Measurements from ENCODE around the gene NSMCE1.
"Not testable (repeated sequence)": the region's sequence is repeated elsewhere in the genome, so short reads cannot be mapped to it uniquely, and the experiment has no call there.

Gene NSMCE1

DNA sequence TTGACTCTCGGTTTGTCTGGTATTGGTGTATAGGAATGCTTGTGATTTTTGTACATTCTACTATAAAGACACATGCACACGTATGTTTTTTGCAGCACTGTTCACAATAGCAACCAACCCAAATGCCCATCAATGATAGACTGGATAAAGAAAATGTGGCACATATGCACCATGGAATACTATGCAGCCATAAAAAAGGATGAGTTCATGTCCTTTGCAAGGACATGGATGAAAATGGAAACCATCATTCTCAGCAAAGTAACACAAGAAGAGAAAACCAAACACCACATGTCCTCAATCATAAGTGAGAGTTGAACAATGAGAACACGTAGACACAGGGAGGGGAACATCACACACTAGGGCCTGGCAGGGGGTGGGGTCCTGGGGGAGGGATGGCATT is 67.7 kb downstream of the NSMCE1 start:
- H3K27ac ChIP-seq; DNase-seq (ENCODE audit: low read depth, low spot score): not testable (repeated sequence)

DNA sequence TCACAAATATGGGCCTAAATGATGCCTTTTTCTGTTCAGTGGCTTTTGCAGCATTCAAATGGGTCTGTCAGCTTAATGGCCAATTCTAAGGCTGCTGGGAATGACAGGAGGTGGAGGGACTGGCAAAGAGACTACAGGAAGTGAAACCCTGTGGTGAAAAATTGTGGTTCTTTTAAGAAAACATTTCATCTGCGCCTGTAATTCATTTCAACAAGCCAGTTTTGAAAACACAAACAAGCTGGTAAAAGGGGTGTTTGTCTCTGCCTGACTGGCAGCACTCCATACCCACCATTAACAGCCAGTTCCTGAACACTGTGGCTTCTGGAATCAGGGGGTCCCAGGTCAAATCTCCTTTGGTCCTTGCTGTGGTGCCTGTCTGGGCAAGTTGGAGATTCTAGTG is 68.8 kb downstream of the NSMCE1 start:
- DNase-seq (ENCODE audit: low read depth, low spot score) = no peak
- H3K27ac ChIP-seq = peak overlapping the region; percentile 26

DNA sequence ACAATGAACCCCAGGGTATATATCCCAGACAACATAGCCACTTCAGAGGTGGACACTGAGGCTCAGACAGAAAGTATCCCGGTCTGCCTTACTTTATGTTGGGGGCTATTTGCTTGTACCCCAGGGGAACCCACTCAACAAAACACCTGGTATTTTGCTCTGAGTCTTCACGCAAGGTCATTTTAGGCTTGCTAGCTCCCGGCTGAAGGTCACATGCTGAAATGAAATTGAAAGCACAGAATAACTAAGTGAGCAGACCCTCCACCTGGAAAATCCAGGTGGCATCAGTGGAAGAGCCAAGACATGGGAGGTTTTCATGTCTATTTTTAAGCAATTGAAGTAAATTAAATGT is 69.4 kb downstream of the NSMCE1 start:
- no peak for DNase-seq (ENCODE audit: low read depth, low spot score)
- H3K27ac ChIP-seq = no peak overlapping the region

DNA sequence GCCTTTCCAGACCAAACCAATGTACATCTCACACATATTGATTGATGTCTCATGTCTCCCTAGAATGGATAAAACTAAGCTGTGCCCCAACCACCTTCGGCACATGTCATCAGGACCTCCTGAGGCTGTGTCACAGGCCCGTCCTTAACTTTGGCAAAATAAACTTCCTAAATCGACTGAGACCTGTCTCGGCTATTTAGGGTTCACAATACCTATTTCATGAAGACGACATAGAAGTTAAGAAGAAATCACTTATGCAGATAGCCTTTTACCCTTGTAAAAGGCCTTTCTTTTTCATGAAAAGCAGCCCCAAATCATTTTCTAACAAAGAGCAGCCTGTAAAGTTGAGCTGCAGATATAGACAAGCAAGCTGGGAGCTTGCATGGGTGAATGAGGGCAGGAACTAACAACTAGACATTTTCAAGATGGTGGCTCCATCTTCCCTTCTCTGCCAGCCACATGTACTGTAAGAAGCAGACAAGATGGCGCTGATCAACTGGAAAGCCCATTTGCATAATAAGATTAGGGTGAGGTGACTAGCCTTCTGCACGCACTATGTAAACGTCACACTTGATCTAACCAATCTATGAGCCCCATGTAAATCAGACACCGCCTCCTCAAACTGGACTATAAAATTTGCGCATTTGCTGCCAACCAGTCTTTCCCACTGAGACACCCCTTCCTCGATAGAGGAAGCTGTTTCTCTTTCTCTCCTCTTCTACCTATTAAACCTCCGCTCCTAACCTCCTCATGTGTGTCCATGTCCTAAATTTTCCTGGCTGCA is 69.9 kb downstream of the NSMCE1 start:
- no peak overlapping the region for H3K27ac ChIP-seq
- DNase-seq (ENCODE audit: low read depth, low spot score) = no peak

DNA sequence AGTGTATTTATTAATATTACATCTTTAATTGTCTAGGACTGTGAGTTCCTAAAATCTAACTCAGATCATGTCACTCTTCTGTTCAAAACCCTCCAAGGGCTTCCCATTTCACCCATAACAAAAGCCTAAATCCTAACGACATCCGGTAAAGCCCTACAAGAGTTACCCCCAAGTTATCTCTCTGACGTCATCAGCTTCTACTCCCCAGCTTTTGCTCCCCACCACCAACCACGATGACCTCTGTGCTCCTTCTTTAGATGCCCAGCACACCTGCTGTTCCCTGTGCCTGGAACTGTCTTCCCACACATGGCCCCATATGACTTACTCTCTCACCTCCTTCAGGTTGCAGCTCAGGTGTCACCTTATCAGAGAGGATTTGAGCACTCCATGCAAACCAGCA is 71.6 kb downstream of the NSMCE1 start:
- DNase-seq (ENCODE audit: low read depth, low spot score) = no peak
- no peak overlapping the region for H3K27ac ChIP-seq

DNA sequence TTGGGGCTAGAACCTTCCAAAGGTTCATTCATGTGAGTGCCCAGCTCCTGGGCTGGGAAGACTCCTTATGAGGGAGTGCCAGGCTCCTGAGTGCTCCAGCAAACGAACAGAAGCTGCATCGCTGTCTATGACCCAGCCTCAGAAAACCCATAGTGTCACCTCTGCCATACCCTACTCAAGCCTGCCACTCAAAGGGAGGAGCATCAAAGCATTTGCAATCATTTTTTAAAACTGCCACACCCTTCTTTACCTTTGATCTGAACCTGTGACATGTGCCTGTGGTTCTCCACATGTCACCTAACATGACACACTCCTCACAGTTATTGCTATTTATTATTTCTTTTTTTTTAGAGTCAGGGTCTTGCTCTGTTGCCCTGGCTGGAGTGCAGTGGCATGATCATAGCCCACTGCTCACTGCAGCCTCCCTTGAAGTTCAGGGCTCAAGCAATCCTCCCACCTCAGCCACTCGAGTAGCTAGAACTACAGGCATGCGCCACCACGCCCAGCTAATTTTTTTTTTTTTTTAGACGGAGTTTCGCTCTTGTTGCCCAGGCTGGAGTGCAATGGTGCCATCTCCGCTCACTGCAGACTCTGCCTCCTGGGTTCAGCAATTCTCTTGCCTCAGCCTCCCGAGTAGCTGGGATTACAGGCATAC is 72.5 kb downstream of the NSMCE1 start:
- DNase-seq (ENCODE audit: low read depth, low spot score) = no peak
- peak overlapping the region; percentile 74 for H3K27ac ChIP-seq

DNA sequence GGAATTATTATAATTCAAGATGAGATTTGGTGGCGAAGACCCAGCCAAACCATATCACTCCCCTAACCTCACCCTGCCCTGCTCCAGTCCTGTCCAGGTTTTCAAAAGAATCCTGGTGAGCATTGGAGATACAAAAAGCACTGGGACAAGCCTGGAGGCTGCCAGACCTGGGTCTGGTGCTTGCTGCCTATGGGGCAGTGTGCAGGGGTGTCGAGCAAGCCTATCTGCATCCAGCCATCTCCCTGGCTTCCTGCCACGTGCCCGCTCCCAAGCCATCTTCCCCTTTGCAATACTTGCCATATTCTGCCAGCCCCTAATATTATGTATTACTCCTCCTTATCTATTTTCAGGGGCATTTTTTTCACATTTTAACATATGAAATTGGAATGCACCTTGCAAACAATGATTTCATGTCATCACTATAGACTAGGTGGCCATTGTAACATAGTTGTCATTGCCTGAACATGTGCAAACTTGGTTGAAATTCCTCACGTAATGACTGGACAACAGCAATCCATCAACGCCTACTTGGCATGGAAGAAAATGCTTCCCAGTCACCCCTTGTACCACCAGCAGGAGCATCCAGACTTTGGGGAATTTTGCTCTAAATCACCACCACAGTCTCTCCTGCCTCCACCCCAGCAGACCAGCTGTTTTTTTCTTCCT is 73.4 kb downstream of the NSMCE1 start:
- DNase-seq (ENCODE audit: low read depth, low spot score) = peak; percentile 27
- H3K27ac ChIP-seq = peak overlapping the region; percentile 74

DNA sequence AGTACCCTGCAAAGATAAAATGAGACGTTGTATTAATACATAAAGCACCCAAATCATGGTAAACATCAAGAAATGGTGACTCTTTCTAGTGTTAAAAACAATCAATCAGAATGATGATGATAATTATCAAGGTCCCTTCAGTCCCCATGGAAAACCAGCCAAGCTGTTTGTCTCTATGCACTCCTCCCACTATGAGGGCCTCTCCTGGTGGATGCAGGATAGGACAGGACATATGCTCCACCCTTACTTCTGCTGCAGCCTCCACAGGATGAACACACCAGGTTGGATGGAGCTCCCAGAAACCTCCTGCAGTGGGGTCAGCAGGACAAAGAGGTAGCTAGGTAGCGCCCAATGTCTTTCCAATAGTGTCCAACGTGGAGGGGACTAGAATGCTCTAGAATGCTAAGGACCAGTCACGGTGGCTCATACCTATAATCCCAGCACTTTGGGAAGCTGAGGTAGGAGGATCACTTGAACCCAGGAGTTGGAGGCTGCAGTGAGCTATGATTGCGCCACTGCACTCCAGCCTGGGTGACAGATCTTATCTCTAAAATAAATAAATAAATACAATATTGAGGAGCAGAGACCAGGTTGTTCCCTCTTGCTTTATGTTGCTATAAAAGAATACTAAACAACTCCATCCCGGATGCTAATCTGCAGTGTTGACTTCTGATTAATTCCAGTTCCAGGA is 75.1 kb downstream of the NSMCE1 start:
- no peak overlapping the region for H3K27ac ChIP-seq
- DNase-seq (ENCODE audit: low read depth, low spot score) = no peak

DNA sequence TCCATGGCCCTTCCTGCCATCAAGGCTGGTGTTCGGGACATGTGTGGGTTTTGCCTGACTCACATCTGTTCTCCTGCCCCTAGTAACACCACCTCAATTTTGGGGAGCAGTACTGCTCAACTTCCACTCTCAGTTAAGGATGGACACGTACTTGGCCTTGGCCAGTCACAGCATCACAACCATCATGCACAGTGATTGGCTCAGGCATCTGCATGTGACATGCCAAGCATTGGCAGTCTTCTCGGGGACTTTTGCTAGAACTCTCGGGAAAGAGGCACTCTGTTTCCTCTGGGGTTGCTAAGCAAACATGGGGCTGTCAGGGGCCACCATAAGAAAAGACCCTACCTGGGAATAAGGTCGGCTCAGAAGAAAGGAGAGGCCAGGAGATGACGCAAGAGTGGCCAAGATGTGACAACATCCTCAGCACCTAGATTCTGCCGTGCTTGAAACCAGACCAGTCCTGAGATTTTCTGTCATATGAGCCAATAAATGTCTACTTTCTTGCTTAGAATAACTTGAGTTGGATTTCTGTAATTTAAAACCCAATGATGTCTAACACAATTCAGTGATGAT is 77.1 kb downstream of the NSMCE1 start:
- no peak for DNase-seq (ENCODE audit: low read depth, low spot score)
- H3K27ac ChIP-seq = no peak overlapping the region

DNA sequence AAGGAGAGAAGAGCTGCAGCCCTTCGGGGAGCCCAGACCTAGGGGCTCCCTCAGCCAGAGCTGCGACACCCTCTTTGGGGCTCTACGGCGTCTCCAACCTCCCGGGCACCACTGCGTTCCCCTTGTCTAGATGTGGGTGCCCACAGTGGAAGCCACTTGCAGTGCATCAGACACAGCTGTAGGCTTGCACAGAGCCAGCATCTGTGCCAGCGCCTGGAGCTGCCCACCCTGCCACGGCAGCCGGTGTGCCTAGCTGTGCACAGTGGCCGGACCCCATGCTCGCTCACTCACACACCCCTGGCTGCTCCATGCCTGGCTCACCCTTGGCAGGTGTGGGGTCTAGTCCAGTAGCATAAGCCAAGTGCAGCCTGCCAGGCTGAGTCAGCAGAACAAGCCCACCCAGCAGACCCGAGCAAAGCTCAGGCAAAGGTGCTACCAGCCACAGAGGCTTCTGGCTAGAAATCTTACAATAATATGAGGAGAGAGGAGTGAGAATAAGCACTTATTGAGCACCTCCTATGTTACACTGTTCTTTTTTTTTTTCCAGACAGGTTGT is 78.2 kb downstream of the NSMCE1 start:
- no peak for DNase-seq (ENCODE audit: low read depth, low spot score)
- H3K27ac ChIP-seq = no peak overlapping the region

DNA sequence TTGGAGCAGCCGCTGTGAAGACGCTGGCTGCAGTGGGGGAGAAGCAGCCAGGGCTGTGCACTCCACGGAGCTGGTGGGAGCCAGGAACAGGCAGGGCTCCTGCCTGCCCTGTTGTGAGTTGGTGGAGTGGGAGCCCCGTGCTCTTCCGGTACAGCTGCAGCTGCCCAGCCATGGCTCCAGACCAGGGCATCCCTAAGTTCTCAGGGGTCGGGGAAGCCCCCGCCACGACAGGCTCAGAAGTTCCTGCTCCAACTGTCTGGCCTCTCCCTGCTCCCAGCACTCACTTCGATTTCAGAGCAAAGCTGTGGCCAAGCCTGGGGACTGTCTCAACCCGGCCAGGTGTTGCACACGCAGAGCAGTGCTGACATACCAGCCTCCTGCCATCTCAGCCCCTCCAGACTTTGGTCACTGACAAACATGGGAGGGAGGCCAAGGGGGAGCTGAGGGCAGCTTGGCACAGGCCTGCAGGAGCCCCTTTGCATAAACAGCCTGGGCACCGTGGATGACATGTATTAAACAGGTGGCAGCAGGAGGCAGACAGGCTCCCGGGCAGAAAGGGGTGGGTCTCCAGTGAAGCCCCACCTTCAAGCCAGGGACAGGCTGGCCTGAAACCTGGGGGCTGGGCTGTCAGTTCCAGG is 79.1 kb downstream of the NSMCE1 start:
- DNase-seq (ENCODE audit: low read depth, low spot score) = no peak
- no peak overlapping the region for H3K27ac ChIP-seq

DNA sequence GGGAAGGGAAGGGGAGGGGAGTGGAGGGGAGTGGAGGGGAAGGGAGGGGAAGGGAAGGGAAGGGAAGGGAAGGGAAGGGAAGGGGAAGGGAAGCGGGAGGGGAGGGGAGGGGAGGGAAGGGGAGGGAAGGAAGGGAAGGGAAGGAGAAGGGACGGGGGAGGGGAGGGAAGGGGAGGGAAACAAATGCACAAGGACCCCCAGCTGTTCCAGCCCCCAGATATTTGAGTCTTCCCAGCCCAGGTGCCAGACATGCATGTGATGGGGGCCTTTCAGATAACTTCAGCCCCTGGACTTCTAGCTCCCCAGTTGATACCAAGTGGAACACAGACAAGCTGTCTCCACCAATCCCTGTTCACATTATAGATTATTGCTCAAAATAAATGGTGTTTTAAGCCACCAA is 79.9 kb downstream of the NSMCE1 start:
- no peak for DNase-seq (ENCODE audit: low read depth, low spot score)
- no peak overlapping the region for H3K27ac ChIP-seq

DNA sequence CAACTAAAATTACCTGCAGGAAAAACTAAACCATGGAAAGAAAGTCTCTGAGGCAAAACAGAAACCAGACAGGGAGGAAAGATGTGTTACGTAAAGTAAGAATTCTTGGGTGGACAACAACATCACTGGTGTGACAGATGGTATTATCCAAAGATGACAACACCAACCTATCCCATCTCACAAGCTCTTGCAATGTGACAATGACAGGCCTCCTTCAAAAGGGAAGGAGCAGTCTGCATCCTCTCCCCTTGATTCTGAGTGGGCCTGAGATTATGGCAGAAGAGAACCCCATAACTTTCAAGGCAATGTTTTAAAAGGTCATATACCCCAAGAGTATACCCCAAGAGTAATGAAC is 82.8 kb downstream of the NSMCE1 start:
- H3K27ac ChIP-seq = no peak overlapping the region
- DNase-seq (ENCODE audit: low read depth, low spot score) = no peak

DNA sequence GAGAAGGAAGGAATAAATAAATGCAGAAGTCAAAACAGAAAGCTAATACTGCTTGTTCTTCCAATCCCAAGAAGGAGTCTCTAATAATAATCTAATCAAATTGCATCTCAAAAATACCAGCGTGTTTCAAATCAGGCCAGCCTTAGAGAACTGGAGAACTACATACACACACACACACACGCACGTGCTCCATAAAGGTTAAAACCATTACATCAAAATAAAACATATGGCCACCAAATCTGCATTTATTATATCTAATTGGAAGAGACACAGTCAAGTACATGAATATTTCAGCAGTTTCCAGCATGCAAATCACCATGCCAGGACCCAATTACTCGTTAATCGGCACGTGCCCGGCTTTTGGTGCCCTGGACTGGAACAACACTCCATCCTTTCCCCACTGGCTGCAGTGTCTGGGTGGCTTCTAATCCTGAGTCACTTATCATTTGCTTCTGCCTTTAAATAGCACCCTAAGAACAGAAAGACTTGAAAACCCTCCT is 85.6 kb downstream of the NSMCE1 start:
- no peak overlapping the region for H3K27ac ChIP-seq
- DNase-seq (ENCODE audit: low read depth, low spot score) = no peak

DNA sequence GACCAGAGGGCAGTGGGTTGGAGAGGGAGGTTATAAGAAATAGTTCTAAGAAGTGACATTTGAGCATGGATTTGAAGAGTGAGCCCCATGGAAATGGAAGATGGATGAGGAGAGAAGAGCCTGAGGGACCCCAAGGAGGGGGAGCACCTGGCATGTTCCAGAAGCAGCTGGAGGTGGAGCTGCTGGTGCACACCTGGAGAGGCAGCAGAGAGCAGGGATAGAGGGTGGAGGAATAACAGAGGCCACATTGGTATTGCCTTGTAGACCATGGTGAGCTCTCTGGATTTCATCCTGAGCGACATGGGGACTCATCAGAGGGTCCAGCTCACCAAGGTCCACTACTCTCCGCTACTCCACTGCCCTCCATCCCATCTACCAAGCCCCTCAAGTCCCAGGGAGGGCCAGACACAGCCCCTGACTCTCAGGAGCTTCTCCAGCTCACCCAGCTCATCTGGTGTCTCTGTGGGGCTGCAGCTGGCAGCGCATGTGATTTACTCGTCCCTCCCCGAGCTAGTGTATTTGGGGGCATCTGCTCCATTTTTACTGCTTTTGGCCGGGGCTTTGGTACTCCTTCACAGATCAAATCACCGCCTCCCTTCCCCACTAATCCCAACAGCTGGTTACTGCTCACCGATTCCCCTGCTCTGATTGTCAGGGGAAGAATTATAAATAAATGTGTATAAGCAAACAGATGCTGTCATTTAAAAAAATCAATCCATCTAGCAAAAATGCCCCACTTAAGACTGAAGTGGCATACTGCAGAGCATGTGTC is 87.4 kb downstream of the NSMCE1 start:
- no peak overlapping the region for H3K27ac ChIP-seq
- DNase-seq (ENCODE audit: low read depth, low spot score) = no peak

DNA sequence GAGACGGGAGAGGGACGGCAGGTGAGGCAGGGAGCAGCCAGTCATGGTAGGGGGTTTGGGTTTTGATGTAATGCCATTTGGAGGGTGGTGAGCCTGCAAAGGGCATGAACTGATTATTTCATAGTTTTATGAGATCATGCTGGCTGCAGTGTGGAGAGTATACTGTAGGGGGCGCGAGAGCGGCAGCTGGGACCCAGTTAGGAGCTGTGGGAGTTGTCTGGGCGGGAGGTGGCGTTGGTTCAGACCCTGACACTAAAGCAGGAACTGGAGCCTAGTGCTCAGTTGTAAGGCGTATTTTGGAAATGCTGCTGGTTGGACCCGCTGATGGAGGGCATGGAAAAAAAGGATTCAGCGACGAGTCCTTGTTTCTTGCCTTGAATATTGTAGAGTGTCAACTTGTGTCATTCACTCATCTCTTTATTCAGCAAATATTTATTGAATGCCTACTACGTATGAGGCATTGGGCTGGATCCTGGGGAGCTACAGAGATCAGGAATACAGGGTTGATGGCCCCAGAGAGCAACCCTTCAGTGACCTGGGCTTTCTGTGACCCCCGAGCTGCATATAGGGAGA is 89.0 kb downstream of the NSMCE1 start:
- H3K27ac ChIP-seq = no peak overlapping the region
- no peak for DNase-seq (ENCODE audit: low read depth, low spot score)

DNA sequence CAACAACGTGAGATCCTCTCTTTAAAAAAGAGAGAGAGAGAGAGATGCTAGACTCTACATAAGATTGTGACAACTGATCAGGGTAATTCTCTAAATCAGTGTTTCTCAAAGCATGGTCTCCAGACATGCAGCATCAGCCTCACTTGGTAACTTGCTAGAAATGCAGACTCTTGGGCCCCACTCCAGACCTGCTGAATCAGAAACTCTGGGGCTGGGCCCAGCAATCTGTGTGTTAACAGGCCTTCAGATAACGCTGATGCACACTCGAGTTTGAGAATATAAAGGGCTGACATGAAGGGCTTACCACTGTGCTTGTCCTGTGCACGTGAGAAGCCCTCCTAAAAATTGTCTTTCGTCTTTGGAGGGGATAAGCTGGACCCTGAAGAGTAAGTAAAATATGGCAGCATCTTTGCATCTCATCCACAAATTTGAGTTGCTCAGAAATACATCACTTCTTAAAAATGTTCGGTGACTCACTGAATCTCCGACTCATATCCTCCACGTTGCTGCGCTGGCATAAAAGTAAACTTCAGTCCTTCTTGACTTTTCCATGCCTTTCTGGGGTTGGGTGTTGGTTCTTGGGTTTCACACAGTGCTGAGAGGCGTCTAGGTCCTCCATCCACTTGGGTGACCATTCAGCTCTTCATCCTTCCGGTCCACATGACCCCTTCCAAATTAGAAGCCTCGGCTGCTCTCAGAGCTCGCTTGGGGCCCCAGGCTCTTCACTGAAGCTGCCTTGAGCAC is 91.4 kb downstream of the NSMCE1 start:
- DNase-seq (ENCODE audit: low read depth, low spot score) = peak; percentile 39
- H3K27ac ChIP-seq = peak overlapping the region; percentile 77

DNA sequence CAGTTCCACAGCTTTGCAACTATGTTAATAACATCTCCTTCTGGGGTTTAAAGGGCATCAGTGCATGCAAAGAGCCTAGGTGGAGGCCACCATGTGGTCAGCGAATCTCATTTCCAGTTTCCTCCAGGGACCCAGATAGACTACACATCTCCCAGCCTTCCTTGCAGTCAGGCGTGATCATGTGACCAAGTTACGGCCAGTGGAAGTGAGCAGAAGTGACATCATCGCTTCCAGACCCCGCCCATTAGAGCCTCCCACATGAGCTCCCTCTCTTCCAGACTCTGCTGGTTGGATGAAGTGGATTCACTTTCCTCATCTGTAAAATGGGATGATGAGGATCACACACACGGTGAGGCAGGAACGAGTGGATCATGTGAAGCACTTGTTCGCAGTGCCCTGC is 92.7 kb downstream of the NSMCE1 start:
- peak overlapping the region; percentile 77 for H3K27ac ChIP-seq
- DNase-seq (ENCODE audit: low read depth, low spot score) = no peak
